CD4-positive, alpha-beta T cell treated with Interleukin-2 at 100 ng/mL for 4 hours (primary cell): ENCODE measurements around the gene DSTN.

ENCODE experiments used
- DNase-seq: peaks from one replicate; pipeline ENCODE4 v3.0.0-alpha.2; 2020; ENCODE audit warnings: low spot score

Gene DSTN

DNA sequence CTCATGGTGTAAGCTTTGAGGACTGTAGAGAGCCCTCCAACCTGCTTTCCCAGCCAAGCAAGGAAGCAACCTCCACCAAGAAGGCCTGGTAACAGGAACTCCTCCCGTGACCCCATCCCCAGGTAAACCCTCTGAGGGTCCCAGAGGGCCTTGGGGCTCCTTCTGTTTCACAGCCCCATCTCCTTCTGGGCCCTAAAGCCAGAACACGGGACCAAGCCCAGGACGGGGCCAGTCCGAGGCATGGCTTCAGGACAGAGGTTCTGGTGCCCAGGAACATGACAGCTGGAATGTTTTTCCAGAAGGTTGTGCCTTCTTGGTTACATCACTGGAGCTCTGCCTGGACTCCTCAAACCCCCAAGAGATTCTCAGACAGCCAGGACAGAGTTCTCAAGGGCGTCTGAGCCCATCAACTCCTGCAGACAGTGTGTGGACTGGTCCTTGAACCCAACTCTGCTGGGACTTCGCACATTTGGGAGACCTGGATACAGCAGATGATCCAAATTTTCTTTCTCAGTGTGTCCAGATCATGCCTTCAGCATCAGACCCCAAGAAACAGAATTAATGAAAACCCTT lies 69.0 kb downstream of the DSTN start:
- DNase-seq = no peak

DNA sequence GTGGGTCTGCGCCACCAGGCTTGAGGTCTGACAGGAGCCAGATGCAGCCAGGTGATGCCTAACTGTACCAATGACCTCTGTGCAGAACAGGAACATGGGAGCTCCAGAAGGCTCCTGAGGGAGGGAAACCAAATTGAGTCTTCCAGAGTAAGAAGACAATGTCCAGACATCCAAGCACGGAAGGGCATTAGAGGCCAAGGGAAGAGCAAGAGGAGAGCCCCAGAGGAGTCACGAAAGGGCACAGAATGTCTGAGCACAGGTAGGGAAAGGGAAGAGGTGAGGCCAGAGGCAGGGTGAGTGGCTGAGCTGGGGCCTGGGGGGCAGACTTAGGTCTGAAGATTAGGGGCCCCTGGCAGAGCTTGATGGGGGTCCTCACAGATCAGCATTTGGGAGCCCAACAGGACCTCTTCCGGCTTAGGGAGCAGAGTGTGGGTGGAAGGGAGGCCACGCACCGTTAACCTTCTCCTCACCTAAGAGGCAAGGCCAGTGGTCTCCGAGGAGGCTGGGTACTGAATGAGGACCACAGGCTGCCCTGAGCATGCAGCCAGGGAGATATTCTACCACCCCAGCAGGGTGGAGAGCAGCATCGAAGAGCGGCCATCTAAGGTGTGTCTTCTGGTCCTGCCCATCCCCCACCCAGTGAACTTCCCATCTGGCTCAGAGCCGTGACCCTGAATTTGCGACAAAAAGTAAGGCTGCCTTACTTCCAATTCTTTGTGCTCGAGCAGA lies 70.4 kb downstream of the DSTN start:
- DNase-seq = no peak

- no peak for DNase-seq
These were observed 71.1 kb downstream of the DSTN start for GRCh38 chr20:17640875-17641378.

- no peak for DNase-seq
These were observed 71.7 kb downstream of the DSTN start for GRCh38 chr20:17641520-17641964.

GRCh38 chr20:17641993-17642392 lies 72.1 kb downstream of the DSTN start:
- DNase-seq = no peak

- no peak for DNase-seq
These were observed 72.8 kb downstream of the DSTN start for GRCh38 chr20:17642404-17643269.

DNA sequence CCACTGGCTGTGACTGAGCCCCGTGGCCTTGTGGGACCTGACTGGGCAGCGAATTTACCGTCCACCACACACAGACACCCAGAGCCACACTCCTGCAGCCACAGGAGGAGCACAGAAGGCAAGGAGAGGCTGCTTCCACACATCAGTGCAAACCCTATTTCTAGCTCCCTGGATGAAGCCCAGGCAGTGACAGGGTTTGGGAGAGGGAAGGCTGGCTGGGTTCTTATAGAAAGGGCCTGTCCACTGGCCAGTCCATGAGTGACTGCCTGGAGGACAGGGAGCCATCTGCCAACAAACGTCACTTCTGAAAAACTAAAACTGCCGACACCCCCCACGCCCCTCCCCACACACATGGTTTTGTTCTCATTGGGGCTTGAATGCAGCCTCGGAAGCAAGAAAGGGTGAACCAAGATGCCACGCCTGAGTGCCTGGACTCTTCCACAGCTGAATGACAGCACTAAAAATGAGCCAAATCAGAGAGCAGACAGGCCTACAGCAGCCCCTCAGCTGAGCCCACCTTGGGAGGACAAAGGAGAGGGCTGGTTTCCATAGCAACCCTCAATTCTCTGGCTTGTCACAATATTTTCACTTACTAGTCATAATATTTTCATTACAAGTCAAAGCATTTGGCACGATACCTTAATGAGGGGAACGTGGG lies 73.8 kb downstream of the DSTN start:
- DNase-seq = no peak

- no peak for DNase-seq
These were observed 74.6 kb downstream of the DSTN start for GRCh38 chr20:17644451-17644850.

GRCh38 chr20:17645010-17645409 lies 75.1 kb downstream of the DSTN start:
- DNase-seq = no peak

DNA sequence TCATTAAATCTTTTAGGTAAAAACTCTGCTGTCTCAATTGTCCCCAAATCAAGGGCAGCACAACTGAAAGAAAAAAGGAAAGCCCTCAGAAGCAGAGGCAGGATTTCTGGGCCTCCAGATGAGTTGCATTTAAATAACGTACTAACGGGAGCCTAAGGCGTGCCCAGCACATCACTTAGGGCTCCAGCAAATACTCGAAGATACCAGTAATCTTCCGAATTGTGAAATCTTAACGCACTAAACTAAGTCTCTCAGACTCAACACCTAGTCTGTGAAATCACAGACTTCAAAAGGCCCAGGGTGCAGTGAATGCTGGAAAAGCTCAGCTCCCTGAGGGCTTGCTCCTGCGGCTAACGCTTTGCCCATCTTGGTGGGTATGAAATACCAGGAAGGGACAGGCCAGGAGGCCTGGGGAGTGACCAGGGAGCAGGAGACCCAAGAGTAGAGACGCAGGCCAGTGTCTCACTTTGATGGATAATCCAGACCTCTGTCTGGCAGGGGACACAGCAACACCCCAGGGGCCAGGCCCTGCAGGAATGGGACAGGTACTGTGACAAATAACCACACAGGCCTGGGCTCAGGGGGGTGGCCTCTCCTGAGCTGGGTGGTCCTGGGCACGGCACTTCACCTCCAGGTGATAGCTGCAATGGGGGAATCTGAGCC lies 75.8 kb downstream of the DSTN start:
- no peak for DNase-seq

- DNase-seq = no peak
These were observed 76.5 kb downstream of the DSTN start for GRCh38 chr20:17646209-17646960.

GRCh38 chr20:17646961-17647301 lies 77.1 kb downstream of the DSTN start:
- no peak for DNase-seq

DNA sequence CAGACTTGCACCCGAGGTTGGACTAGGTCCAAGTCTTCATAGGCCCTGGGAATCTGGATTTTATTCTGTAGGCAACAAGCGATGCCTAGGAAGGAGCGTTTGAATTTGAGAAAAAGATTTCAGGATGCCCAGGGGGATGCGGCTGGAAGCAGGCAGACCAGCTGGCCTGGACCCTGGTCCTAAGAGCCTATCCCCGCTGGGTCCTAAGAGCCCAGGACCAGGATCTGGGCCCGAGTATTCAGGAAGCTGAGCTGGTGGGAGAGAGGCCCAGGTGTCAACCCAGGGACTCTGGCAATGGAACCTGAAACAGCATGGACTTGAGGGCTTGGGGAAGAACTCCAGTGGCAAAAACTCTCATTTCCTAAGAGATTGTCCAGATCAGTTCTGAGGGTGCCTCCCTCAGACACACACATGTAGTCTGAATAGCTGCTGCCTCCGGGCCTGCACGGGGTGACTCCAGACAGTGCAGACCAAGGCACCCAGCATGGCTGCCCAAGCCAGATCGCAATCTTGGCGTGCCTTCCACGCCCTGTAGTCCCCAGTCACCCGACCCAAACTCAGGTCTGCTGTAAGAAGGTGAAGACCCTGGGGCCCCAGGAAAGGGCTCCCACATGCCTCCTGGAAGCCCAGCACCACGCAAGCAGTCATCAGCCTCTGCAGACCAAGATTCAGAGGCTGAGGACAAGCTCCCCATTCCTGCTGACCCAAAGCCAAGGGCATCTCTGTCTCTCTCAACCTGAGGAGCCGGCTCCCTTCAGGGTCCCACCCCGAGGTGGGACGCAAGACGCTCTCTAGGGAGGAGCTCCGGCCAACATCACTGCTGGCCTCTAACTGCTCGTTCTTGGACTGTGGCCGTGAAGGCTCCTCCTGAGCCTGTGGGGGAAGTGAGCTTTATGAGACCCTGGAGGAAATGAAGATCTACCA lies 77.8 kb downstream of the DSTN start:
- DNase-seq = no peak

- no peak for DNase-seq
These were observed 78.4 kb downstream of the DSTN start for GRCh38 chr20:17648315-17648646.

DNA sequence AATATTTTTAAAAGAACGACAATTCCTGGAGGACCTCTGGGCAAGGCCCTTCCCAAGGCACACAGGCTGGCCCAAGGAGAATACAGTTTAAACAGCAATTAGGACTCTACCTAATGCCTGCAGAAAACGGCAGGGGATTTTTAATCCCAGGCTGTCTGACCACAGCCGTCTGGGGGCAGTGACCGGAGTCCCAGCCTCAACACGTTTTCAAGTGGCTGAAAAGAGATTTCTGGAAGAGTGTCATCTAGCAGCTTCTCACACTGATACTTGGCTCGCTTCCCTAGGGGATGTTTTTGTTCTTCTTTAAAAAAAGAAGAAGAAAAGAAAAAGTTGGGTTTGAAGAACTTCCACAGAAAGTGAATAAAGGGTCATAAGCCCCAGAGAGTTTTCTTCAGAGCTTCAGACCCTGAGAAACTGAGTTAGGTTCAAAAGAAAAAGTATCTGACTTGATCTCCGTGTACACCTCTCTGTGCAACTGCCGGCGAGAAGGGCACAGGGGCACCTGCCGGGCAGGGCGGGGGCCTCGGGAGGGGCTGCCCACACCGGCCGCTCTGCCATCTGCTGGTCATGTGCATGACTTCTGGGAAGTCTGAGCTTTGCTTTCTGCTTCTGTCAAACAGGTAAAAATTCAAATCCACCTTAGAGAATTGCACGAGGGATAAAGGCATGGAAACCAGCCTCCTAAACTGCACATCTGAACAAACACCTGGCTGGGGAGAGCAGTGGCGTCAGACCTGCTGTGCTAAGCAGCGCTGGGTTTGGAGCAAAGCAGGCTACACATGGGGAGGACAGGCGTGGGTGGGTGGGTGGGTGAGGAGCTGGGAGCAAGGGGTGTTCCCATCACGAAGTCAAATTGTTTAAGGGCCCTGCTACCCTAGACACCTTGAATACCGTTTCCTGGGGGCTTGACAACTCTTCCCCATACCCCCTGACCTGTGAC lies 79.2 kb downstream of the DSTN start:
- DNase-seq = peak; percentile 20

DNA sequence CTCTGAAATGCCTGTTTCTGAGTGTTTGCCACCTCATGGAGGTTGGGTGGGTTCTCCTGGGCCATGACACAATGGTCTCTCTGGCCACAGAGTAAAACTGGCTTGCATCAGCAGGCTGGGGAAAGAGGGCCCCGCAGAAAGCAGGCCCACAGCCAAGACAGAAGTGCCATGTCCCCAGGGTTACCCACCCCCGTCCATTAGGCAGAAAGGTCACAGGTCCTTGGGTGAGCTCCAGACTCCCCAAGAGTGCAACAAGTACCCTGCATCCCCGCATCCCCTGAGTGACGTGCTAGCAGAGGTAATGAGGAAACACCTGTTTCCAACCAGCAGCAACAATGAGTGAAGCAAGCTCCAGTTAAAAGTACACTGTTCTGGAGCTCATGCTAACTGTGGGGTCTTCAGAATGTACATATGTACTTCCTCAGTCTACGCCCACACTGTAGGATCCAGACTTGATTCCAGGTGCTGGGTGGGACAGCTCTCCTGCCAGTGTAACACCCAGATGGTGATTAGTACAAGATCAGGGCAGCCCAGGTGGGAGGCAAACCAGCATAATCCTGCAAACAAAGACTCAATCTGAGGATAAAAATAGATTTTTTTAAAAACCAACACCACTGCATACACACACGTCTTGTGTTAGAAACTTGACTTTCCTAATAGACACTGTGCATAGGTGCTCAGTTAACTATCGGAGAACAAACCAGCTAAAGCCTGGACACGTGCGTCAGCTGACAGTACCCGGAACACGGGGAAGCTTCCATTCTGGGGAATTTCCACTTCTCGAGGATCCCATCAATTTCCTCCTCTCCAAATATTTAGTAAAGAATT lies 80.6 kb downstream of the DSTN start:
- DNase-seq = no peak

DNA sequence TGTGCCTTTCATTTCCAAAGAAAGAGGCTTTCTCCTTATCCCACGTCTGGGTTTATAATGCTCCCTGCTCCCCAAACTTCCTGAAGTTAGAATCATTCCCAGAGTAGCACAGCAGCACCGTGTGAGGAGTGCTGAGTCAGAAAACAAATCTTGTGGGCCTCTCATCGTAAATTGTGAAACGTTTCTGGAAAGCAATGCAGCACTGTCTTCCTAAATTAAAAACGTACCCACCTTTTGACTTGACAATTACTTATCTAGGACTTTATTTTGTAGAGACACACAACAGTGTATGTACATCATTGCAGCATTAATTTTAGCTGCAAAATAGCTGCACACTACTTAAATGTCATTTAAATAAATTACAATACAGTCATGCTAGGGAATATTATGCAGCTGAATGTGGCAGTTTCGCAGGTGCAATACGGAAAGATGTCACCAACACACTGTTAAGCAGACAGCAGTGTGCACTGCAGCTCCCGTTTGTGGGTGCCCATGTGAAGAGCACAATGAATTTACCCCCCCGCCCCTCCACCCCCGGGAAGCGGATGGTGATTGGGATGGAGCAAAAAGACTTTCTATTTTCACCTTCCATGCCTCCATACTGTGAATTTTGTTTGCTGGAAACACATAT lies 81.4 kb downstream of the DSTN start:
- no peak for DNase-seq
